ENCODE measurements around the gene AVP. TPM values are rescaled to one million over a fixed set of nuclear protein-coding genes. Genes with fewer than 3 reads are reported as not detected.

AVP gene
- total and polyA plus RNA-seq, 2 of the 13 experiments (the other 11 are each of a cell fraction or from before 2014, with no cell fraction given), result 0.12 TPM; not detected in 1

GRCh38 chr20:3115190-3116107 is 30.9 kb upstream of the AVP start (continued):
- TF ChIP-seq BCLAF1 (IDR thresholded peaks at IDR 0.05) (no peak), ZNF484 (CRISPR knock-in tag; IDR thresholded peaks at IDR 0.05; ENCODE audit: borderline replicate concordance, low read depth) (no peak), GRHL1 (CRISPR knock-in tag; conservative IDR thresholded peaks at IDR 0.05) (no peak), MXD1 (CRISPR knock-in tag; IDR thresholded peaks at IDR 0.05) (no peak; the same call in 1 of the 2 replicates), IKZF1 (IDR thresholded peaks at IDR 0.05) (no peak), ZNF552 (CRISPR knock-in tag; IDR thresholded peaks at IDR 0.05; ENCODE audit: borderline replicate concordance) (no peak), MXD3 (CRISPR knock-in tag; IDR thresholded peaks at IDR 0.05) (no peak), ZBTB4 (CRISPR knock-in tag; IDR thresholded peaks at IDR 0.05; ENCODE audit: borderline replicate concordance) (no peak), THYN1 (CRISPR knock-in tag; IDR thresholded peaks at IDR 0.05; ENCODE audit: borderline replicate concordance, low read depth) (no peak), EED (CRISPR knock-in tag; IDR thresholded peaks at IDR 0.05) (no peak; the same call in 1 of the 2 replicates), ZNF75D (CRISPR knock-in tag; IDR thresholded peaks at IDR 0.05; ENCODE audit: borderline replicate concordance) (no peak), ZNF260 (CRISPR knock-in tag; IDR thresholded peaks at IDR 0.05; ENCODE audit: borderline replicate concordance, low read depth) (no peak), TIGD3 (CRISPR knock-in tag; IDR thresholded peaks at IDR 0.05; ENCODE audit: borderline replicate concordance) (no peak), DR1 (CRISPR knock-in tag; IDR thresholded peaks at IDR 0.05) (no peak), KLF12 (CRISPR knock-in tag; IDR thresholded peaks at IDR 0.05; ENCODE audit: borderline replicate concordance) (no peak), SCMH1 (CRISPR knock-in tag; IDR thresholded peaks at IDR 0.05; ENCODE audit: borderline replicate concordance) (no peak), SRSF4 (IDR thresholded peaks at IDR 0.05; ENCODE audit: low read depth, low read length, poor library complexity, severe bottlenecking) (no peak)

All from HepG2 (cell line).